PC-9 (cell line): ENCODE results near the gene MRPL19.

Experiments used
- EZH2 ChIP-seq: fragments of 200-600 bp; sonication (generic); IDR thresholded peaks from 2 replicates; pipeline ENCODE4 v1.8.0; 2017; ENCODE audit warnings: antibody characterized with exemption, low read depth
- TF ChIP-seq, protein P1 (sequence below): fragments of 200-600 bp; sonication (generic); conservative IDR thresholded peaks from 2 replicates; pipeline ENCODE4 v1.6.1; 2017; ENCODE audit warnings: mixed run types, antibody characterized with exemption, mild to moderate bottlenecking, moderate library complexity

DNA sequence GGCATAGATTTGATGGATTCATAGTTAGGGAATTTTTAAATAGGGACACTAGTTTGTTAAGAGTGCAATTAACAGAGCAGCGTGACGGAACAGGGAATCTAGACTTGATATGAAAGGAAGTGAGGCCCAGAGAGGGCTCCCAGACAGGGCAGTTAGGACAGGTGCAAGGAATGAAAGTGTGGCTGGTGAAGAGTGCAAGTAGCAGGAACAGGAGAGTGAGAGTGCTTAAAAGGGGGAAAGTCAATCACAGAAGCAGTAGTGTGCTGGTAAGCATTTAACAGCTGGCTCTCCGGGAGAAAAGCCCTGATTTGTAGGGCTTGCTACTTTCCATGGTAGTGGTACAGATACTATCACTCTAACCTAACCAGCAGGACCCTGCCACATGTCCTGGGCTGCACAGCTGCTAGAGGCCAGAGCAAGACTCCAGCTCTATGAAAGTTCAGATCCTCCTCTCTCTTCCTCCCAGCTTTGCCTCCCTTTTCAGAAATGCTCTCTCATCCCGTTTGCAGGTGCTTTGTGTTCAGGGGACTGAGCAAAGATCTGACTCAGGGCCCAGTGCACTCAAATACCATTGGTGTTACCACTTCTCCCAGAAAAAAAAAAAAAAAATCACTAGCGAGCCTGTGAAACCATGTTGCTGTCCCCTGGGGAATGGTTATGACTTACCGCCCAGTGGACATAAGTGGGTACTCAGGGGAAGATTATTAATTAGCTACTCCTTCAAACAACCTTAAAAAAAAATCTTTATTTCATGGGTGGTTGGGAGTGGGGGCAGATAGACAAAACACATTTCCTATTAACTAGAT lies 82.2 kb downstream of the MRPL19 start:
- TF ChIP-seq EZH2: no peak
- TF ChIP-seq, protein P1, sequence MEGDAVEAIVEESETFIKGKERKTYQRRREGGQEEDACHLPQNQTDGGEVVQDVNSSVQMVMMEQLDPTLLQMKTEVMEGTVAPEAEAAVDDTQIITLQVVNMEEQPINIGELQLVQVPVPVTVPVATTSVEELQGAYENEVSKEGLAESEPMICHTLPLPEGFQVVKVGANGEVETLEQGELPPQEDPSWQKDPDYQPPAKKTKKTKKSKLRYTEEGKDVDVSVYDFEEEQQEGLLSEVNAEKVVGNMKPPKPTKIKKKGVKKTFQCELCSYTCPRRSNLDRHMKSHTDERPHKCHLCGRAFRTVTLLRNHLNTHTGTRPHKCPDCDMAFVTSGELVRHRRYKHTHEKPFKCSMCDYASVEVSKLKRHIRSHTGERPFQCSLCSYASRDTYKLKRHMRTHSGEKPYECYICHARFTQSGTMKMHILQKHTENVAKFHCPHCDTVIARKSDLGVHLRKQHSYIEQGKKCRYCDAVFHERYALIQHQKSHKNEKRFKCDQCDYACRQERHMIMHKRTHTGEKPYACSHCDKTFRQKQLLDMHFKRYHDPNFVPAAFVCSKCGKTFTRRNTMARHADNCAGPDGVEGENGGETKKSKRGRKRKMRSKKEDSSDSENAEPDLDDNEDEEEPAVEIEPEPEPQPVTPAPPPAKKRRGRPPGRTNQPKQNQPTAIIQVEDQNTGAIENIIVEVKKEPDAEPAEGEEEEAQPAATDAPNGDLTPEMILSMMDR: no peak
